ENCODE data around the gene LARP1.

DNA sequence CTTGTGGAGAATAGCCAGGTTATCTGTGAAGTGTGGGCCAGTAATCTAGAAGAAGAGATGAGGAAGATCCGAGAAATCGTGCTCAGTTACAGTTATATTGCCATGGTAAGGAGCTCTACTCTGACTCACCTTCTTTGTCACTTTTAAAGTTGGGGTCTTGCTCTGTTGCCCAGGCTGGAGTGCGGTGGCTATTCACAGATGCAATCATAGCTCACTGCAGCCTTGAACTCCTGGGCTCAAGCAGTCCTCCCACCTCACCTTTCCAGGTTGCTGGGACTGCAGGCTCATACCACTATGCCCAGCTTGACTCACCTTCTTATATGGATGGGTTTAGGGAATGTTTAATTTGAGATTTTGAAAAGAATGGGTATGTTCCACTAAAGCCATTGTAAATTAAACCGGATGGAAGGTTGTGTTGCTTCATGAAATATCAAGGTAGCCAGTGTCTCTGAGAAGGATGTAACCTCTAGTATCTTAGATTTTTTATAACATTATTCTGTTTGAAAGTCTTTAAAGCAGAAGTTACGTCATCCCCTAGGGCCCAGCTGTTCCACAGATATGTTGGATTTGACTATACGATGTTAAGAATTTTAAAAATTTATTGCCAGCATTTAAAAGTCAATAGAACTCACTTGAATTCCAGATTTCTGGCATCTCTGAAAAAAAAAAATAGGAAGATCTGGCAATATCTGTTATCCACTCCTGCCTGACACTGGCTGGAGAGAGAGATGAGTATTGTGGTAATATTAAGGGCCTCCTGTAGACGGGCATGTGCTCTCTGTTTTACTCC, 108.3 kb downstream of the LARP1 start:
- TF ChIP-seq, protein P1, sequence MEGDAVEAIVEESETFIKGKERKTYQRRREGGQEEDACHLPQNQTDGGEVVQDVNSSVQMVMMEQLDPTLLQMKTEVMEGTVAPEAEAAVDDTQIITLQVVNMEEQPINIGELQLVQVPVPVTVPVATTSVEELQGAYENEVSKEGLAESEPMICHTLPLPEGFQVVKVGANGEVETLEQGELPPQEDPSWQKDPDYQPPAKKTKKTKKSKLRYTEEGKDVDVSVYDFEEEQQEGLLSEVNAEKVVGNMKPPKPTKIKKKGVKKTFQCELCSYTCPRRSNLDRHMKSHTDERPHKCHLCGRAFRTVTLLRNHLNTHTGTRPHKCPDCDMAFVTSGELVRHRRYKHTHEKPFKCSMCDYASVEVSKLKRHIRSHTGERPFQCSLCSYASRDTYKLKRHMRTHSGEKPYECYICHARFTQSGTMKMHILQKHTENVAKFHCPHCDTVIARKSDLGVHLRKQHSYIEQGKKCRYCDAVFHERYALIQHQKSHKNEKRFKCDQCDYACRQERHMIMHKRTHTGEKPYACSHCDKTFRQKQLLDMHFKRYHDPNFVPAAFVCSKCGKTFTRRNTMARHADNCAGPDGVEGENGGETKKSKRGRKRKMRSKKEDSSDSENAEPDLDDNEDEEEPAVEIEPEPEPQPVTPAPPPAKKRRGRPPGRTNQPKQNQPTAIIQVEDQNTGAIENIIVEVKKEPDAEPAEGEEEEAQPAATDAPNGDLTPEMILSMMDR (IDR thresholded peaks at IDR 0.05; ENCODE audit: insufficient read depth, low read length, poor library complexity, severe bottlenecking), result no peak
- TF ChIP-seq EZH2phosphoT487 (conservative IDR thresholded peaks at IDR 0.05; ENCODE audit: low read length), result no peak
